Uterus (tissue), 2 donors: ENCODE results near the gene KIF1A.

Source experiments
- POLR2A ChIP-seq, 2 donors: fragments of 450-650 bp; IDR thresholded peaks; one replicate each; pipeline ENCODE4 v1.6.1; 2016; ENCODE audit warnings: antibody characterized with exemption in 2 of 2, mild to moderate bottlenecking in 1 of 2, moderate library complexity in 1 of 2
- TF ChIP-seq, protein P1 (sequence below), 4 experiments: fragments of 200-600 bp in 2 of 4; fragments of 450-650 bp in 2 of 4; sonication (generic) in 2 of 4; IDR thresholded peaks; one replicate each; pipeline ENCODE4 v1.5.1; 2016 to 2019; ENCODE audit warnings: antibody characterized with exemption in 4 of 4, mild to moderate bottlenecking in 2 of 4, moderate library complexity in 1 of 4

DNA sequence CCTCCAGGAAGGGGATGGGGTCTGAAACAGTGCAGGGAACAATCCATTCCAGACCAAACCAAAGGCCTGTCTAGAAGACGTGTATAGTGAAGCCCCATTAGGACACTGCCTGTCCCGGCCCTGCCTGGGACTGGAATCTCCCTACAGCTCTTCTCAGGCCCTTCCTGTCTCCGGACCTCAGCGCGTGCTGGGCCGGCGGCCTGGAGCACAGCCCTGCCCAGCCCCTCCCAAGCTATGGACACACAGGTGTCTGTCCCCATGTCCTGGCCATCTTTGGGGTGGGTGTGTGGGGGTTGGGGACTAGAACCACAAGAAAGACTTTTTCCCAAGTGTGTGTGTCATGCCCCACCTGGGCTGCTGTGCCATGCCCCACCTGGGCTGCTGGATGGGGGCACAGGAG, 51.8 kb downstream of the KIF1A start:
- TF ChIP-seq, protein P1, sequence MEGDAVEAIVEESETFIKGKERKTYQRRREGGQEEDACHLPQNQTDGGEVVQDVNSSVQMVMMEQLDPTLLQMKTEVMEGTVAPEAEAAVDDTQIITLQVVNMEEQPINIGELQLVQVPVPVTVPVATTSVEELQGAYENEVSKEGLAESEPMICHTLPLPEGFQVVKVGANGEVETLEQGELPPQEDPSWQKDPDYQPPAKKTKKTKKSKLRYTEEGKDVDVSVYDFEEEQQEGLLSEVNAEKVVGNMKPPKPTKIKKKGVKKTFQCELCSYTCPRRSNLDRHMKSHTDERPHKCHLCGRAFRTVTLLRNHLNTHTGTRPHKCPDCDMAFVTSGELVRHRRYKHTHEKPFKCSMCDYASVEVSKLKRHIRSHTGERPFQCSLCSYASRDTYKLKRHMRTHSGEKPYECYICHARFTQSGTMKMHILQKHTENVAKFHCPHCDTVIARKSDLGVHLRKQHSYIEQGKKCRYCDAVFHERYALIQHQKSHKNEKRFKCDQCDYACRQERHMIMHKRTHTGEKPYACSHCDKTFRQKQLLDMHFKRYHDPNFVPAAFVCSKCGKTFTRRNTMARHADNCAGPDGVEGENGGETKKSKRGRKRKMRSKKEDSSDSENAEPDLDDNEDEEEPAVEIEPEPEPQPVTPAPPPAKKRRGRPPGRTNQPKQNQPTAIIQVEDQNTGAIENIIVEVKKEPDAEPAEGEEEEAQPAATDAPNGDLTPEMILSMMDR (IDR thresholded peaks at IDR 0.05) = no peak
- no peak for TF ChIP-seq POLR2A (IDR thresholded peaks at IDR 0.05)
